WTC11 (cell line): Measurements from ENCODE around the gene TIFAB.

ENCODE experiments used
- ARID4B ChIP-seq: sonication (generic); formaldehyde crosslinking; IDR thresholded peaks from 2 replicates; pipeline ENCODE4 v1.8.0; 2023; ENCODE audit warnings: missing genetic modification reagents, mild to moderate bottlenecking, borderline replicate concordance
- CREB1 ChIP-seq: sonication (generic); formaldehyde crosslinking; IDR thresholded peaks from 2 replicates; pipeline ENCODE4 v1.8.0; 2023; ENCODE audit warnings: mild to moderate bottlenecking, missing genetic modification reagents
- CTCF ChIP-seq: fragments of 200-600 bp; IDR thresholded peaks from 2 replicates; pipeline ENCODE4 v1.8.0; 2022; ENCODE audit warnings: antibody characterized with exemption
- GTF2I ChIP-seq: fragments of 250-450 bp; sonication (Bioruptor Pico); conservative IDR thresholded peaks from 2 replicates; pipeline ENCODE4 v1.4.0; 2021; ENCODE audit warnings: mild to moderate bottlenecking
- JUN ChIP-seq: sonication (generic); formaldehyde crosslinking; IDR thresholded peaks from 2 replicates; pipeline ENCODE4 v1.8.0; 2023; ENCODE audit warnings: mild to moderate bottlenecking, missing genetic modification reagents
- MAX ChIP-seq: sonication (generic); formaldehyde crosslinking; IDR thresholded peaks from 2 replicates; pipeline ENCODE4 v1.8.0; 2022; ENCODE audit warnings: mild to moderate bottlenecking, missing genetic modification reagents
- TEAD1 ChIP-seq: sonication (generic); formaldehyde crosslinking; IDR thresholded peaks from 2 replicates; pipeline ENCODE4 v1.8.0; 2022; ENCODE audit warnings: mild to moderate bottlenecking, missing genetic modification reagents

GRCh38 chr5:135435467-135436330 lies 16.5 kb downstream of the TIFAB start:
- TF ChIP-seq CREB1 (no peak), GTF2I (CRISPR knock-in tag) (no peak), CTCF (no peak), TEAD1 (CRISPR knock-in tag) (no peak), MAX (CRISPR knock-in tag) (no peak), ARID4B (CRISPR knock-in tag) (no peak), JUN (no peak)
